Measurements from ENCODE around the gene GALNT7. TPM values are rescaled to one million over a fixed set of nuclear protein-coding genes. Genes with fewer than 3 reads are reported as not detected.

Gene GALNT7
- total RNA-seq, 1 experiment from 2014 or later = 13.8 TPM

- intact Hi-C loops (cut with micrococcal nuclease) = loop anchor here (2.0 to 5.0 kb wide), 2 partner anchors 36 to 40 kb away; no protein-coding TSS in a partner anchor
- H3K9me3 ChIP-seq (ENCODE audit: low read length) = no peaks in the 10 kb centered on the region
- H3K27me3 ChIP-seq (ENCODE audit: low read length) = no peaks in the 10 kb centered on the region
- no peaks in the 10 kb centered on the region for H3K36me3 ChIP-seq (ENCODE audit: low read depth, low read length)
- no peaks in the 10 kb centered on the region for H3K9me2 ChIP-seq (replicated peaks; ENCODE audit: low read length)
- no TSS peak for BruUV-seq (replicated peaks)
- H3K4me1 ChIP-seq (ENCODE audit: insufficient read depth, low read length) = peaks cover 61% of the 10 kb centered on the region
- H3K4me2 ChIP-seq (ENCODE audit: low read length) = no peak overlapping the region
- H3K79me2 ChIP-seq (ENCODE audit: low read length) = peaks cover 48% of the 10 kb centered on the region
- TF ChIP-seq, protein P1, sequence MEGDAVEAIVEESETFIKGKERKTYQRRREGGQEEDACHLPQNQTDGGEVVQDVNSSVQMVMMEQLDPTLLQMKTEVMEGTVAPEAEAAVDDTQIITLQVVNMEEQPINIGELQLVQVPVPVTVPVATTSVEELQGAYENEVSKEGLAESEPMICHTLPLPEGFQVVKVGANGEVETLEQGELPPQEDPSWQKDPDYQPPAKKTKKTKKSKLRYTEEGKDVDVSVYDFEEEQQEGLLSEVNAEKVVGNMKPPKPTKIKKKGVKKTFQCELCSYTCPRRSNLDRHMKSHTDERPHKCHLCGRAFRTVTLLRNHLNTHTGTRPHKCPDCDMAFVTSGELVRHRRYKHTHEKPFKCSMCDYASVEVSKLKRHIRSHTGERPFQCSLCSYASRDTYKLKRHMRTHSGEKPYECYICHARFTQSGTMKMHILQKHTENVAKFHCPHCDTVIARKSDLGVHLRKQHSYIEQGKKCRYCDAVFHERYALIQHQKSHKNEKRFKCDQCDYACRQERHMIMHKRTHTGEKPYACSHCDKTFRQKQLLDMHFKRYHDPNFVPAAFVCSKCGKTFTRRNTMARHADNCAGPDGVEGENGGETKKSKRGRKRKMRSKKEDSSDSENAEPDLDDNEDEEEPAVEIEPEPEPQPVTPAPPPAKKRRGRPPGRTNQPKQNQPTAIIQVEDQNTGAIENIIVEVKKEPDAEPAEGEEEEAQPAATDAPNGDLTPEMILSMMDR (conservative IDR thresholded peaks at IDR 0.05; ENCODE audit: low read depth, low read length) = no peak
- TF ChIP-seq EZH2 (IDR thresholded peaks at IDR 0.05; ENCODE audit: low read length, unreplicated experiment) = no peak
- no peak for TF ChIP-seq EZH2phosphoT487 (IDR thresholded peaks at IDR 0.05; ENCODE audit: borderline replicate concordance, low read length)
- 0 out of 2 replicates have a peak overlapping the region, but pooled peaks have one; percentile 4 for H3K27ac ChIP-seq (ENCODE audit: low read length)
- no peak overlapping the region for H3K9ac ChIP-seq (ENCODE audit: low read length)
- no peaks in the 10 kb centered on the region for H3F3A ChIP-seq (ENCODE audit: low read length, unreplicated experiment)
- H2AFZ ChIP-seq (ENCODE audit: low read length) = no peak overlapping the region
- ChIA-PET CTCF (interaction anchor here (0.5 kb wide), 1 partner anchor 24 kb away, joined by 3 read pairs; no protein-coding TSS in a partner anchor), POLR2A (ENCODE audit: unreplicated experiment) (no interaction called here)
- peak; percentile 27 for DNase-seq
- H4K20me1 ChIP-seq (ENCODE audit: low read length) = no peaks in the 10 kb centered on the region
- no peak for ATAC-seq
- H3K4me3 ChIP-seq (ENCODE audit: low read length) = no peak overlapping the region
Measured at GRCh38 chr4:173213296-173213695, 44.7 kb downstream of the GALNT7 start.

DNA sequence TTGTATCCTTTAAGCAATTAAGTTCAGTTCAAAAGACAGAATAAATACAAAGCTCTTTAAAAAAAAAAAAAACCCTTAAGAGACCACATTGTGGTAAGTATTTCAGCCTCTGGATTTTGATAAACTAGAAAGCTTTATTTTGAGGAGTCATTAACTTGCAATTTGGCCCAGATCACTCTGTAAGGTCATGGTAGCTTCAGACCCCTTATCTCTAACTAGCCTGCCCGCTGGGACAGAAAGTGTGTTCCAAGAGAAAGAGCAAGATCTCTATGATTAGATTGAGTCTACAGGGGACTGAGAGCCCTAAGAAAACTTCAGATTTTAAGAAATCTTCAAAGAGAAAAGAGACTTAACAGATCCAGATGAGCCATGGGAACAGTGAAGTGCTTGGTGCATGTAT is 45.6 kb downstream of the GALNT7 start:
- Histone ChIP-seq H4K20me1 (ENCODE audit: low read length) (no peaks in the 10 kb centered on the region), H3K9me3 (ENCODE audit: low read length) (no peaks in the 10 kb centered on the region), H3F3A (ENCODE audit: low read length, unreplicated experiment) (no peaks in the 10 kb centered on the region), H3K4me3 (ENCODE audit: low read length) (no peak overlapping the region), H3K4me1 (ENCODE audit: insufficient read depth, low read length) (peaks cover 70% of the 10 kb centered on the region), H3K9ac (ENCODE audit: low read length) (no peak overlapping the region), H3K27me3 (ENCODE audit: low read length) (no peaks in the 10 kb centered on the region), H3K36me3 (ENCODE audit: low read depth, low read length) (no peaks in the 10 kb centered on the region), H2AFZ (ENCODE audit: low read length) (no peak overlapping the region), H3K79me2 (ENCODE audit: low read length) (peaks cover 44% of the 10 kb centered on the region), H3K27ac (ENCODE audit: low read length) (no peak overlapping the region), H3K9me2 (replicated peaks; ENCODE audit: low read length) (no peaks in the 10 kb centered on the region), H3K4me2 (ENCODE audit: low read length) (no peak overlapping the region)
- TF ChIP-seq EZH2 (IDR thresholded peaks at IDR 0.05; ENCODE audit: low read length, unreplicated experiment) = no peak
- TF ChIP-seq, protein P1 (conservative IDR thresholded peaks at IDR 0.05; ENCODE audit: low read depth, low read length) = no peak
- no peak for TF ChIP-seq EZH2phosphoT487 (IDR thresholded peaks at IDR 0.05; ENCODE audit: borderline replicate concordance, low read length)
- POLR2A ChIA-PET (ENCODE audit: unreplicated experiment) = no interaction called here
- no peak for DNase-seq
- intact Hi-C loops (cut with micrococcal nuclease) = loop anchor here (5.0 kb wide), 1 partner anchor 37 kb away; no protein-coding TSS in a partner anchor
- ATAC-seq = no peak
- no TSS peak for BruUV-seq (replicated peaks)
- CTCF ChIA-PET = no interaction called here

DNA sequence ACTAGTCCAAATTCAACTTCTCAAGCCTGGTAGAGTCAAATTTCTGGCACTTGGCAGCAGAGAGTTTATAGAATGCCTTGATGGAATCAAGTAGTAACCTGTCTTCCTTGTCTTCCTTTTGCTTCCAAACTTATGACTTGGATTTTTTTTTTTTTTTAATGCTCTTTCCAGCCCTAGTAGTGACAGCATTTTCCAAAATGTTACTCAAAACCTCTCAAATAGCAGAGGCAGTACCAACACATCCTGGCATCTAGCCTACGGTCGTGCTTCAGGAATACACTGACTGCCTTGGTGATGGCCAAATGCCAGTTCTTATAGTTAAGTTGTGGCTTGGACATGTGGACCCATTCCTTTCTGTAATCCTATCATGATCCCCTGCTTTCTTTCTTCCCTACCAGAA is 46.0 kb downstream of the GALNT7 start:
- no peaks in the 10 kb centered on the region for H3K9me3 ChIP-seq (ENCODE audit: low read length)
- intact Hi-C loops (cut with micrococcal nuclease) = loop anchor here (5.0 kb wide), 1 partner anchor 37 kb away; no protein-coding TSS in a partner anchor
- no peak overlapping the region for H2AFZ ChIP-seq (ENCODE audit: low read length)
- no peaks in the 10 kb centered on the region for H3K9me2 ChIP-seq (replicated peaks; ENCODE audit: low read length)
- H3K27me3 ChIP-seq (ENCODE audit: low read length) = no peaks in the 10 kb centered on the region
- TF ChIP-seq EZH2phosphoT487 (IDR thresholded peaks at IDR 0.05; ENCODE audit: borderline replicate concordance, low read length) (no peak), EZH2 (IDR thresholded peaks at IDR 0.05; ENCODE audit: low read length, unreplicated experiment) (no peak)
- TF ChIP-seq, protein P1 (conservative IDR thresholded peaks at IDR 0.05; ENCODE audit: low read depth, low read length) = no peak
- no peaks in the 10 kb centered on the region for H4K20me1 ChIP-seq (ENCODE audit: low read length)
- no peak overlapping the region for H3K4me2 ChIP-seq (ENCODE audit: low read length)
- ATAC-seq (no peak), DNase-seq (peak; percentile 25)
- H3K4me1 ChIP-seq (ENCODE audit: insufficient read depth, low read length) = peaks cover 65% of the 10 kb centered on the region
- peaks cover 46% of the 10 kb centered on the region for H3K79me2 ChIP-seq (ENCODE audit: low read length)
- no peaks in the 10 kb centered on the region for H3K36me3 ChIP-seq (ENCODE audit: low read depth, low read length)
- H3K27ac ChIP-seq (ENCODE audit: low read length) = no peak overlapping the region
- ChIA-PET CTCF (no interaction called here), POLR2A (ENCODE audit: unreplicated experiment) (no interaction called here)
- H3F3A ChIP-seq (ENCODE audit: low read length, unreplicated experiment) = no peaks in the 10 kb centered on the region
- no peak overlapping the region for H3K4me3 ChIP-seq (ENCODE audit: low read length)
- BruUV-seq (replicated peaks) = no TSS peak
- no peak overlapping the region for H3K9ac ChIP-seq (ENCODE audit: low read length)

Data from PC-3 (cell line).